HepG2 (cell line): ENCODE measurements around the gene MRPS5. TPM values are rescaled to one million over a fixed set of nuclear protein-coding genes. Genes with fewer than 3 reads are reported as not detected.
A peak's percentile ranks its signal among the peaks of the same experiment; 100 is the strongest.

ENCODE experiments used
- AGO1 ChIP-seq: fragments of 200-400 bp; formaldehyde crosslinking; IDR thresholded peaks from 2 replicates; pipeline ENCODE4 v1.6.1; 2017; ENCODE audit warnings: mild to moderate bottlenecking, low read depth, low read length, moderate library complexity; ENCODE audit not compliant: poor library complexity, severe bottlenecking
- CREBL2 ChIP-seq: sonication (generic); formaldehyde crosslinking; IDR thresholded peaks from 2 replicates; pipeline ENCODE4 v1.8.1; 2023; ENCODE audit warnings: missing genetic modification reagents, mild to moderate bottlenecking, borderline replicate concordance
- DMTF1 ChIP-seq: sonication (generic); formaldehyde crosslinking; IDR thresholded peaks from 2 replicates; pipeline ENCODE4 v1.4.0; 2020; ENCODE audit warnings: mild to moderate bottlenecking, missing genetic modification reagents
- E2F5 ChIP-seq: sonication (generic); formaldehyde crosslinking; conservative IDR thresholded peaks from 2 replicates; pipeline ENCODE4 v1.4.0; 2020; ENCODE audit warnings: missing genetic modification reagents
- KAT7 ChIP-seq: IDR thresholded peaks from 2 replicates; pipeline ENCODE4 v1.6.1; 2018; ENCODE audit warnings: borderline replicate concordance, missing compliant biosample characterization
- KLF11 ChIP-seq: IDR thresholded peaks from 2 replicates; pipeline ENCODE4 v1.6.1; 2016; ENCODE audit warnings: missing compliant biosample characterization
- MZF1 ChIP-seq: sonication (generic); formaldehyde crosslinking; IDR thresholded peaks from 2 replicates; pipeline ENCODE4 v1.8.1; 2023; ENCODE audit warnings: mild to moderate bottlenecking, missing genetic modification reagents, borderline replicate concordance
- NFE2L1 ChIP-seq: sonication (generic); formaldehyde crosslinking; IDR thresholded peaks from 2 replicates; pipeline ENCODE4 v1.4.0; 2020; ENCODE audit warnings: missing genetic modification reagents, mild to moderate bottlenecking, borderline replicate concordance
- NFE2L2 ChIP-seq: fragments of 150-350 bp; IDR thresholded peaks from 2 replicates; pipeline ENCODE4 v1.6.1; 2014; ENCODE audit warnings: low read length
- NR2C2 ChIP-seq: sonication (generic); formaldehyde crosslinking; IDR thresholded peaks from 2 replicates; pipeline ENCODE4 v1.4.0; 2020; ENCODE audit warnings: missing genetic modification reagents, mild to moderate bottlenecking, moderate library complexity, borderline replicate concordance
- PCBP2 ChIP-seq: fragments of 200-400 bp; formaldehyde crosslinking; optimal IDR thresholded peaks from 2 replicates; pipeline ENCODE3; 2018; ENCODE audit warnings: low read length, low read depth; ENCODE audit not compliant: poor library complexity, severe bottlenecking
- PHF5A ChIP-seq: IDR thresholded peaks from one replicate; pipeline ENCODE4 v1.6.1; 2018; ENCODE audit warnings: low read depth, missing genetic modification reagents; ENCODE audit not compliant: unreplicated experiment
- ZBTB42 ChIP-seq: sonication (generic); formaldehyde crosslinking; IDR thresholded peaks from 2 replicates; pipeline ENCODE4 v1.5.0; 2020; ENCODE audit warnings: mild to moderate bottlenecking, missing genetic modification reagents
- ZFP36 ChIP-seq: fragments of 150-350 bp; IDR thresholded peaks from 2 replicates; pipeline ENCODE4 v1.6.1; 2018; ENCODE audit warnings: borderline replicate concordance, low read length, low read depth; ENCODE audit not compliant: partially characterized antibody
- ZNF441 ChIP-seq: sonication (generic); formaldehyde crosslinking; IDR thresholded peaks from 2 replicates; pipeline ENCODE4 v1.7.0; 2021; ENCODE audit warnings: missing genetic modification reagents, borderline replicate concordance
- ZNF512B ChIP-seq: sonication (generic); formaldehyde crosslinking; IDR thresholded peaks from 2 replicates; pipeline ENCODE4 v1.5.1; 2020; ENCODE audit warnings: missing genetic modification reagents, mild to moderate bottlenecking, borderline replicate concordance
- ZNF562 ChIP-seq: sonication (generic); formaldehyde crosslinking; IDR thresholded peaks from 2 replicates; pipeline ENCODE4 v1.8.0; 2022; ENCODE audit warnings: missing genetic modification reagents, borderline replicate concordance
- polyA plus RNA-seq, 8 experiments: library from polyadenylated mRNA; depleted of rRNA in 3 of 8; stranded (reverse) in 7 of 8; unstranded in 1 of 8; fragments of >200 nt; fragmentation: Illumina TruSeq in 4 of 8; extraction: Trizol in 4 of 8; gene quantifications; 2 replicates each; pipeline versions ENCODE4 v1.2.1 to v1.2.3, GENCODE V29; 2011 to 2016; ENCODE audit warnings: low read depth in 4 of 8, missing spikeins in 1 of 8, mixed read lengths in 1 of 8; ENCODE audit not compliant: insufficient read depth in 1 of 8
- total RNA-seq, 5 experiments: library from RNA; depleted of rRNA; stranded (reverse); fragments of >200 nt; fragmentation: Illumina TruSeq; extraction: Trizol; gene quantifications; 2 replicates each; pipeline ENCODE4 v1.2.3, GENCODE V29; 2016; ENCODE audit warnings: low read depth in 1 of 5

The MRPS5 gene
- total and polyA plus RNA-seq, 2 of the 13 experiments (the other 11 are each of a cell fraction or from before 2014, with no cell fraction given), result 98.8 to 134 TPM

- TF ChIP-seq NR2C2 (CRISPR knock-in tag) (peak; percentile 75; the same call in 1 of the 2 replicates), KLF11 (CRISPR knock-in tag) (0 out of 2 replicates have a peak, but pooled peaks have one; percentile 62), PCBP2 (no peak), ZFP36 (peak; percentile 93), DMTF1 (CRISPR knock-in tag) (no peak), NFE2L2 (no peak), ZBTB42 (no peak), ZNF512B (CRISPR knock-in tag) (no peak), AGO1 (peak; percentile 50), NFE2L1 (CRISPR knock-in tag) (0 out of 2 replicates have a peak, but pooled peaks have one; percentile 51), CREBL2 (CRISPR knock-in tag) (no peak; the same call in 1 of the 2 replicates), MZF1 (no peak), KAT7 (CRISPR knock-in tag) (peak; percentile 98), E2F5 (CRISPR knock-in tag) (peak; percentile 44), ZNF441 (CRISPR knock-in tag) (no peak; the same call in 1 of the 2 replicates), PHF5A (CRISPR knock-in tag) (peak; percentile 94), ZNF562 (CRISPR knock-in tag) (no peak)
These were observed at the start of gene MRPS5 (continued) for GRCh38 chr2:95121407-95122196.
